Endothelial cell of umbilical vein (primary cell): Measurements from ENCODE around the gene RANBP3. TPM values are rescaled to one million over a fixed set of nuclear protein-coding genes. Genes with fewer than 3 reads are reported as not detected.

Source experiments
- BruUV-seq: library from RNA; stranded (reverse); fragments of 400-500 nt; replicated peaks from 2 replicates; lab custom pipeline; 2021; lab: Mats Ljungman, UMichigan
- CTCF ChIA-PET: fragments of 300-600, 350-600 bp; sonication (Branson Sonifier 250); formaldehyde crosslinking; loops from one replicate; lab custom pipeline; 2021; ENCODE audit warnings: antibody characterized with exemption, inconsistent platforms; lab: Charles Lee
- POLR2A ChIA-PET: fragments of 300-600, 350-600 bp; sonication (Branson Sonifier 250); formaldehyde crosslinking; loops from one replicate; lab custom pipeline; 2021; ENCODE audit warnings: antibody characterized with exemption, inconsistent platforms; lab: Charles Lee
- DNase-seq: peaks from one replicate; pipeline ENCODE4 v3.0.0-alpha.2; 2011; ENCODE audit warnings: low read depth, low spot score
- FAIRE-seq: peaks from 2 replicates; lab custom pipeline; 2011; peaks lifted over from hg19 to GRCh38; lab: Jason Lieb, UNC
- H2AFZ ChIP-seq: 2 replicates; pipeline ENCODE4 v1.6.0; 2012; ENCODE audit warnings: low read depth, low read length, control low read depth, inconsistent platforms
- H3K27ac ChIP-seq: 2 replicates; pipeline ENCODE4 v1.5.1; 2011; ENCODE audit warnings: low read depth, mild to moderate bottlenecking, control low read depth, low read length, moderate library complexity; ENCODE audit not compliant: insufficient read depth
- H3K27me3 ChIP-seq, 2 experiments: 2 replicates each; pipeline versions ENCODE4 v1.6.0 to v1.6.1; 2011; ENCODE audit warnings: low read length in 2 of 2, mixed read lengths in 1 of 2; ENCODE audit not compliant: control insufficient read depth in 2 of 2, insufficient read depth in 2 of 2
- H3K36me3 ChIP-seq, 2 experiments: 2 replicates in 1 of 2; 3 replicates in 1 of 2; pipeline ENCODE4 v1.5.1; 2011; ENCODE audit warnings: low read length in 2 of 2, mild to moderate bottlenecking in 1 of 2, moderate library complexity in 1 of 2; ENCODE audit not compliant: control insufficient read depth in 2 of 2, insufficient read depth in 2 of 2; ENCODE audit errors: extremely low read depth in 1 of 2
- H3K4me1 ChIP-seq: 3 replicates; pipeline ENCODE4 v1.5.1; 2011; ENCODE audit warnings: mild to moderate bottlenecking, low read length; ENCODE audit not compliant: control insufficient read depth, insufficient read depth; ENCODE audit errors: extremely low read depth
- H3K4me2 ChIP-seq: 2 replicates; pipeline ENCODE4 v1.6.1; 2011; ENCODE audit warnings: low read length, control low read depth, mixed read lengths; ENCODE audit not compliant: insufficient read depth
- H3K4me3 ChIP-seq, 3 experiments: fragments of 200-600 bp in 1 of 3; sonication (generic), shearing (Covaris generic) in 1 of 3; replicated peaks in 1 of 3; 2 replicates each; pipeline ENCODE4 v1.5.1; 2011 to 2016; ENCODE audit warnings: control low read depth in 3 of 3, low read length in 3 of 3, mild to moderate bottlenecking in 2 of 3, inconsistent platforms in 1 of 3, low read depth in 1 of 3, moderate library complexity in 1 of 3; ENCODE audit not compliant: insufficient read depth in 1 of 3
- H3K79me2 ChIP-seq: 2 replicates; pipeline ENCODE4 v1.6.0; 2012; ENCODE audit warnings: low read length, inconsistent platforms; ENCODE audit not compliant: control insufficient read depth, insufficient read depth
- H3K9ac ChIP-seq: replicated peaks from 2 replicates; pipeline ENCODE3; 2011; ENCODE audit warnings: low read length, control low read depth; ENCODE audit not compliant: insufficient read depth; ENCODE audit errors: extremely low read depth
- H3K9me1 ChIP-seq: replicated peaks from 3 replicates; pipeline ENCODE4 v1.6.0; 2011; ENCODE audit warnings: mild to moderate bottlenecking, low read length; ENCODE audit not compliant: control insufficient read depth, insufficient read depth; ENCODE audit errors: extremely low read depth
- H3K9me3 ChIP-seq: replicated peaks from 2 replicates; pipeline ENCODE4 v1.5.1; 2012; ENCODE audit warnings: low read length, inconsistent platforms; ENCODE audit not compliant: control insufficient read depth, insufficient read depth
- H4K20me1 ChIP-seq: replicated peaks from 2 replicates; pipeline ENCODE3; 2011; ENCODE audit warnings: mild to moderate bottlenecking, low read length; ENCODE audit not compliant: control insufficient read depth, insufficient read depth; ENCODE audit errors: extremely low read depth
- EZH2 ChIP-seq: IDR thresholded peaks from 2 replicates; pipeline ENCODE4 v1.6.1; 2012; ENCODE audit warnings: borderline replicate concordance, low read depth, mild to moderate bottlenecking, moderate library complexity, low read length, inconsistent platforms; ENCODE audit not compliant: severe bottlenecking
- FOS ChIP-seq: IDR thresholded peaks from 2 replicates; pipeline ENCODE4 v1.6.1; 2011; ENCODE audit warnings: mild to moderate bottlenecking, low read length, moderate library complexity, borderline replicate concordance; ENCODE audit not compliant: insufficient read depth
- GATA2 ChIP-seq: IDR thresholded peaks from 2 replicates; pipeline ENCODE4 v1.7.0; 2011; ENCODE audit warnings: low read depth, mild to moderate bottlenecking, moderate library complexity, mixed read lengths, low read length; ENCODE audit not compliant: insufficient read length, insufficient read depth
- JUN ChIP-seq: IDR thresholded peaks from 2 replicates; pipeline ENCODE4 v1.6.1; 2011; ENCODE audit warnings: borderline replicate concordance, low read depth; ENCODE audit not compliant: insufficient read length, insufficient read depth
- MYC ChIP-seq: IDR thresholded peaks from one replicate; pipeline ENCODE4 v1.6.1; 2011; ENCODE audit warnings: mild to moderate bottlenecking, low read depth, low read length
- POLR2A ChIP-seq: IDR thresholded peaks from 2 replicates; pipeline ENCODE4 v1.6.1; 2012; ENCODE audit warnings: low read depth, mild to moderate bottlenecking, control low read depth, low read length
- POLR2AphosphoS5 ChIP-seq: IDR thresholded peaks from 2 replicates; pipeline ENCODE4 v1.6.1; 2012; ENCODE audit warnings: low read depth, mild to moderate bottlenecking, control low read depth, low read length, moderate library complexity; ENCODE audit not compliant: insufficient read depth
- dilution Hi-C: fragments of 300-500 bp; cut with MboI; formaldehyde crosslinking; loops from one replicate; pipeline ENCODE4 v1.15.0; 2019; ENCODE audit warnings: low sequenced_read_pairs; ENCODE audit not compliant: extremely low pct_ligation_motif_present
- intact Hi-C: fragments of 100-400 bp; cut with micrococcal nuclease; formaldehyde crosslinking; loops from one replicate; pipeline ENCODE4 v1.10.0; 2022
- polyA plus RNA-seq, 4 experiments: library from polyadenylated mRNA; depleted of rRNA in 3 of 4; stranded (reverse) in 3 of 4; unstranded in 1 of 4; fragments of >200 nt; gene quantifications; 2 replicates each; pipeline versions ENCODE4 v1.2.1 to v1.2.3, GENCODE V29; 2011 to 2012; ENCODE audit warnings: missing spikeins in 1 of 4
- total RNA-seq: library from RNA; stranded (reverse); gene quantifications from 2 replicates; pipeline ENCODE4 v1.2.3, GENCODE V29; 2021
- TF ChIP-seq, protein P1 (sequence below): IDR thresholded peaks from 2 replicates; pipeline ENCODE4 v1.6.1; 2011; ENCODE audit not compliant: insufficient read depth, insufficient read length
- TF ChIP-seq, protein P2 (sequence below), 2 donors: IDR thresholded peaks; 1 replicate in 1 of 2; 2 replicates in 1 of 2; pipeline ENCODE4 v1.5.1; 2011; ENCODE audit warnings: low read length in 2 of 2, mild to moderate bottlenecking in 2 of 2, moderate library complexity in 2 of 2, control low read depth in 1 of 2, inconsistent platforms in 1 of 2, low read depth in 1 of 2; ENCODE audit not compliant: insufficient read depth in 1 of 2; ENCODE audit errors: extremely low read depth in 1 of 2

Gene RANBP3
- total and polyA plus RNA-seq, 2 donors (not counting 3 experiments of a cell fraction or from before 2014, with no cell fraction given): 72.3 to 85.3 TPM

DNA sequence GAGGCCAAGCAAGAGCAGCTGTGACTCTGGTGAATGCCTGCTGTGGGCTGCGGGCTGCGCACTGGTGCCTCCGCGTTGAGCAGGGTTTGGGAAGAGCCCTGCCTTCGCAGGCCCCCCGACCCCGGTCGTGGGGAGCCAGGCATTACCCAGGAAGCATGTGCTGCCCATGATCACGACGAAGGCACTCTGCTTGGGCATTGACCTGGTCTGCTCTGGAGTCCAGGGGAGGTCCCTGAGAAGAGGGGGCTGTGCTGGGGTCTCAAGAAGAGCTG lies 19.2 kb downstream of the RANBP3 start:
- dilution Hi-C loops (no loop called here), intact Hi-C loops (no loop called here)
- no TSS peak for BruUV-seq
- Histone ChIP-seq H3K4me2 (no peak overlapping the region), H3K4me1 (peaks cover 28% of the 10 kb centered on the region), H3K36me3 (peaks cover 0 to 3% of the 10 kb centered on the region in 2 experiments), H3K27me3 (no peaks in the 10 kb centered on the region), H4K20me1 (no peaks in the 10 kb centered on the region), H2AFZ (no peak overlapping the region), H3K9me1 (no peaks in the 10 kb centered on the region), H3K9ac (no peak overlapping the region), H3K9me3 (no peaks in the 10 kb centered on the region), H3K4me3 (no peak overlapping the region), H3K27ac (no peak overlapping the region), H3K79me2 (peaks cover 95% of the 10 kb centered on the region)
- DNase-seq (no peak), FAIRE-seq (no peak)
- TF ChIP-seq POLR2AphosphoS5 (no peak), MYC (no peak), GATA2 (no peak), FOS (no peak), POLR2A (no peak), EZH2 (no peak), JUN (no peak)
- TF ChIP-seq, protein P1, sequence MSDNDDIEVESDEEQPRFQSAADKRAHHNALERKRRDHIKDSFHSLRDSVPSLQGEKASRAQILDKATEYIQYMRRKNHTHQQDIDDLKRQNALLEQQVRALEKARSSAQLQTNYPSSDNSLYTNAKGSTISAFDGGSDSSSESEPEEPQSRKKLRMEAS: no peak
- TF ChIP-seq, protein P2, sequence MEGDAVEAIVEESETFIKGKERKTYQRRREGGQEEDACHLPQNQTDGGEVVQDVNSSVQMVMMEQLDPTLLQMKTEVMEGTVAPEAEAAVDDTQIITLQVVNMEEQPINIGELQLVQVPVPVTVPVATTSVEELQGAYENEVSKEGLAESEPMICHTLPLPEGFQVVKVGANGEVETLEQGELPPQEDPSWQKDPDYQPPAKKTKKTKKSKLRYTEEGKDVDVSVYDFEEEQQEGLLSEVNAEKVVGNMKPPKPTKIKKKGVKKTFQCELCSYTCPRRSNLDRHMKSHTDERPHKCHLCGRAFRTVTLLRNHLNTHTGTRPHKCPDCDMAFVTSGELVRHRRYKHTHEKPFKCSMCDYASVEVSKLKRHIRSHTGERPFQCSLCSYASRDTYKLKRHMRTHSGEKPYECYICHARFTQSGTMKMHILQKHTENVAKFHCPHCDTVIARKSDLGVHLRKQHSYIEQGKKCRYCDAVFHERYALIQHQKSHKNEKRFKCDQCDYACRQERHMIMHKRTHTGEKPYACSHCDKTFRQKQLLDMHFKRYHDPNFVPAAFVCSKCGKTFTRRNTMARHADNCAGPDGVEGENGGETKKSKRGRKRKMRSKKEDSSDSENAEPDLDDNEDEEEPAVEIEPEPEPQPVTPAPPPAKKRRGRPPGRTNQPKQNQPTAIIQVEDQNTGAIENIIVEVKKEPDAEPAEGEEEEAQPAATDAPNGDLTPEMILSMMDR (IDR thresholded peaks at IDR 0.05; ENCODE audit: extremely low read depth in 1 of 2, insufficient read depth in 1 of 2, low read depth in 1 of 2, low read length in 2 of 2): no peak
- ChIA-PET CTCF (interaction anchor here (1.7 kb wide), 1 partner anchor 10 kb away, joined by 9 read pairs; no protein-coding TSS in a partner anchor), POLR2A (no interaction called here)
